HG03575 (cell line): ENCODE results near the gene RPS24.
"Not testable (repeated sequence)": the region's sequence is repeated elsewhere in the genome, so short reads cannot be mapped to it uniquely, and the experiment has no call there.

Experiments
- ATAC-seq: cut with Tn5 transposase; IDR thresholded peaks from one replicate; pipeline ENCODE4 v1.9.1; 2021; ENCODE audit not compliant: unreplicated experiment, insufficient number of reproducible peaks, low FRiP score; ENCODE audit errors: extremely low read depth

The RPS24 gene

DNA sequence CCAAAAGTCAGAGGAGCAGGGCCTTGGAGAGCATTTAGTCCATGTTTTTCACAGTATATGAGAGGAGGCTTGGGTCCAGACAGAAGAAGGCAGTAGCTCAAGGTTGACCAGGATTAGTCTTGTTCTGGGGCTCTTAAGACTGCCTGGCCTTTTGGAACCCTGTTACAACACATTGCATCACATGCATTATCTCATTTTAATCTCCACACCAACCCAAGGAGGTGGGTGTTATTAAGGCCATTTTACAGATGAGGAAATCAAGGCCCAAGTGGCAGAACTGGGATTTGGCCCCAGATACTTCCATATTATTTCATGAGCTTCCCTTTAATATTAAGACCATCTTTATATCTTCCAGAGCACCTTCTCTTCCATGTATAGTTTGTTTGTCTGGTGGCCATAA is 38.8 kb downstream of the RPS24 start:
- ATAC-seq, result no peak

GRCh38 chr10:78075806-78076205 is 42.1 kb downstream of the RPS24 start:
- ATAC-seq, result not testable (repeated sequence)

- ATAC-seq, result no peak
Measured at GRCh38 chr10:78078539-78079330, 45.1 kb downstream of the RPS24 start.

GRCh38 chr10:78079411-78079810 is 45.7 kb downstream of the RPS24 start:
- no peak for ATAC-seq

DNA sequence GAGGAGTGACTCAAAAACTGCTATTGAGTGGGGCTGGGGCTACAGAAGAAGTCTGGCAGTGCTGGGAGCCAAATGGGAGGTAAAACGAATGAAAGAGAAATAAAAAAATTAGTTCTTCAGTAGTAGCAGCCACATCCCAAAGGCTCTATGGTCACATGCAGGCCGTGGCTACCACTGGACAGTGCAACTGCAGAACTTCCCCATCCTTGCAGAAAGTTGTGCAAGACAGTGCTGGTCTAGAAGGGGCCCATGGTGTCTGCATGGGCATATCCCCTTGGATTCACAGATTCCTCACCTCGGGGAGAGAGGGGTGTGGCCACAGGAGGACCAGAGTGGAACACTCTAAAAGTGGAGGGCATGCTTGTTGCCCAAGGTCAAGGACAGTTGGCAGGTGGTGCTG is 47.6 kb downstream of the RPS24 start:
- no peak for ATAC-seq

DNA sequence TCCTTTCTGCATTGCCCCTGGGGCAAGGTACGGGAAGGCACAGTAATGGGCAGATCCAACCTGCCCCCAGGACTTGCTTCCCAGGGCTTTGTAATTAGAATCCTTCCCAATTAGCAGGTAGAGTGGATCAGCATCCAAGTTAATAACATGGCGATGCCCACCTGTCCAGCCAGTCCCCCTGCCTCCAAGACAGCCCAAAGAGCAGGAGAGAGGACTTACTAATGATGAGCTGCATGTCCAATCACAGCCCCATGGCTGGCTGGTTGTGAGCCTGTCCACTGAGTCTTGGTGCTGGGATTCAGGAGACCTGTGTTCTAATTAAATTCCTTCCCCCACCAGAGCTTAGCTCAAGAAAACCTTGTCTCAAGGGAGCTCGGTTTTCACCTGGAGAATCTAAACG is 49.0 kb downstream of the RPS24 start:
- no peak for ATAC-seq
